SU-DHL-6 (cell line): ENCODE results near the gene DICER1.

Experiments
- H2AFZ ChIP-seq: fragments of 200-600 bp; sonication (generic); 2 replicates; pipeline ENCODE4 v1.6.1; 2014; ENCODE audit warnings: low read depth, mild to moderate bottlenecking, moderate library complexity, mixed read lengths, antibody characterized with exemption, low read length; ENCODE audit not compliant: severe bottlenecking
- H3F3A ChIP-seq: fragments of 200-600 bp; shearing (Covaris generic); 2 replicates; pipeline ENCODE4 v1.6.0; 2016; ENCODE audit warnings: antibody characterized with exemption, mild to moderate bottlenecking; ENCODE audit not compliant: insufficient read depth
- H3K27ac ChIP-seq: fragments of 200-600 bp; sonication (generic); 2 replicates; pipeline ENCODE4 v1.5.1; 2016; ENCODE audit warnings: low read depth, mild to moderate bottlenecking, low read length, moderate library complexity, mixed read lengths
- H3K27me3 ChIP-seq: fragments of 200-600 bp; sonication (generic), shearing (Covaris generic); 2 replicates; pipeline ENCODE4 v1.6.0; 2014; ENCODE audit warnings: mild to moderate bottlenecking, low read length
- H3K36me3 ChIP-seq: fragments of 200-600 bp; sonication (generic); 2 replicates; pipeline ENCODE4 v1.6.1; 2014; ENCODE audit warnings: mild to moderate bottlenecking, low read length, mixed read lengths
- H3K4me2 ChIP-seq: fragments of 300-600, 200-600 bp; shearing (Covaris generic), sonication (generic); 2 replicates; pipeline ENCODE4 v1.6.0; 2014; ENCODE audit warnings: low read length, low read depth, mild to moderate bottlenecking; ENCODE audit not compliant: poor library complexity, severe bottlenecking
- H3K4me3 ChIP-seq: fragments of 200-600 bp; sonication (generic); 2 replicates; pipeline ENCODE4 v1.5.1; 2014; ENCODE audit warnings: antibody characterized with exemption, low read length, mild to moderate bottlenecking, mixed read lengths; ENCODE audit not compliant: insufficient read depth, poor library complexity, severe bottlenecking
- H3K79me2 ChIP-seq: fragments of 200-600 bp; sonication (generic); 2 replicates; pipeline ENCODE4 v1.6.1; 2014; ENCODE audit warnings: mild to moderate bottlenecking, low read length, moderate library complexity; ENCODE audit not compliant: insufficient read depth
- H3K9ac ChIP-seq: fragments of 200-600 bp; sonication (generic); 2 replicates; pipeline ENCODE4 v1.7.0; 2014; ENCODE audit warnings: mild to moderate bottlenecking, low read length
- H3K9me2 ChIP-seq: fragments of 200-600 bp; sonication (generic); replicated peaks from 2 replicates; pipeline ENCODE4 v1.6.1; 2014; ENCODE audit warnings: low read length; ENCODE audit not compliant: insufficient read depth
- H3K9me3 ChIP-seq: fragments of 200-600 bp; sonication (generic); 2 replicates; pipeline ENCODE4 v1.6.1; 2014; ENCODE audit warnings: low read length, mixed read lengths; ENCODE audit not compliant: insufficient read depth
- H4K20me1 ChIP-seq: fragments of 200-600 bp; sonication (generic); 2 replicates; pipeline ENCODE4 v1.6.1; 2014; ENCODE audit warnings: low read depth, mild to moderate bottlenecking, antibody characterized with exemption, low read length, moderate library complexity, mixed read lengths
- EZH2phosphoT487 ChIP-seq: fragments of 200-600 bp; sonication (generic), shearing (Covaris generic); conservative IDR thresholded peaks from 2 replicates; pipeline ENCODE4 v1.6.1; 2018; ENCODE audit warnings: mild to moderate bottlenecking, antibody characterized with exemption, low read length, moderate library complexity, mixed read lengths
- TF ChIP-seq, protein P1 (sequence below): fragments of 200-600 bp; sonication (generic); IDR thresholded peaks from one replicate; pipeline ENCODE4 v1.5.1; 2017; ENCODE audit warnings: antibody characterized with exemption, mild to moderate bottlenecking, low read length, moderate library complexity; ENCODE audit not compliant: insufficient read depth, poor library complexity, severe bottlenecking

Gene DICER1

DNA sequence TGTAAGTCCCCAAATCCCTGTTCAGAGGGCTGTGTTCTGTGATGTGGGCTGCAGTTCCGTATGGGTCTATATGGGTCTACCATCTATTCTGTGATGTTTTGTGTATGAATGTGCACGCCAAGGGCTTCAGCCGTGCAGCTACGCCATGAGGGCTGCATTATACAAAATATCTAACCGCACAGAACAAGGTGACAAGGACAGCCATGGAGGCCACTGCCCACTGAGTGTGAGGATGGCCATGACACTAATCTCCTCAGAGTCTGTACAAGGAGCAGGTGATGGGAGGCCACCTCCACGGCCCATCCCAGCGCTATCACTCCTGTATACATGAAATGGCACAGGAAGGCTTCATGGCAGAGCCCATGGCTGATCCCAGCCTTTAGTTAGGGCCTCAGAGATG is 102.0 kb downstream of the DICER1 start:
- H3K27ac ChIP-seq, result no peak overlapping the region
- no peaks in the 10 kb centered on the region for H3K79me2 ChIP-seq
- H3K4me3 ChIP-seq, result no peak overlapping the region
- H3K27me3 ChIP-seq, result no peaks in the 10 kb centered on the region
- H4K20me1 ChIP-seq, result no peaks in the 10 kb centered on the region
- H2AFZ ChIP-seq, result no peak overlapping the region
- no peak for TF ChIP-seq EZH2phosphoT487
- TF ChIP-seq, protein P1, sequence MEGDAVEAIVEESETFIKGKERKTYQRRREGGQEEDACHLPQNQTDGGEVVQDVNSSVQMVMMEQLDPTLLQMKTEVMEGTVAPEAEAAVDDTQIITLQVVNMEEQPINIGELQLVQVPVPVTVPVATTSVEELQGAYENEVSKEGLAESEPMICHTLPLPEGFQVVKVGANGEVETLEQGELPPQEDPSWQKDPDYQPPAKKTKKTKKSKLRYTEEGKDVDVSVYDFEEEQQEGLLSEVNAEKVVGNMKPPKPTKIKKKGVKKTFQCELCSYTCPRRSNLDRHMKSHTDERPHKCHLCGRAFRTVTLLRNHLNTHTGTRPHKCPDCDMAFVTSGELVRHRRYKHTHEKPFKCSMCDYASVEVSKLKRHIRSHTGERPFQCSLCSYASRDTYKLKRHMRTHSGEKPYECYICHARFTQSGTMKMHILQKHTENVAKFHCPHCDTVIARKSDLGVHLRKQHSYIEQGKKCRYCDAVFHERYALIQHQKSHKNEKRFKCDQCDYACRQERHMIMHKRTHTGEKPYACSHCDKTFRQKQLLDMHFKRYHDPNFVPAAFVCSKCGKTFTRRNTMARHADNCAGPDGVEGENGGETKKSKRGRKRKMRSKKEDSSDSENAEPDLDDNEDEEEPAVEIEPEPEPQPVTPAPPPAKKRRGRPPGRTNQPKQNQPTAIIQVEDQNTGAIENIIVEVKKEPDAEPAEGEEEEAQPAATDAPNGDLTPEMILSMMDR, result no peak
- H3K9me2 ChIP-seq, result no peaks in the 10 kb centered on the region
- no peaks in the 10 kb centered on the region for H3K9me3 ChIP-seq
- H3F3A ChIP-seq, result no peaks in the 10 kb centered on the region
- H3K9ac ChIP-seq, result no peak overlapping the region
- no peaks in the 10 kb centered on the region for H3K36me3 ChIP-seq
- no peak overlapping the region for H3K4me2 ChIP-seq

- no peak for TF ChIP-seq EZH2phosphoT487
- TF ChIP-seq, protein P1, result no peak
- no peaks in the 10 kb centered on the region for H4K20me1 ChIP-seq
- no peaks in the 10 kb centered on the region for H3F3A ChIP-seq
- H3K9ac ChIP-seq, result no peak overlapping the region
- H3K9me3 ChIP-seq, result no peaks in the 10 kb centered on the region
- H3K4me3 ChIP-seq, result no peak overlapping the region
- H3K27me3 ChIP-seq, result no peaks in the 10 kb centered on the region
- no peaks in the 10 kb centered on the region for H3K36me3 ChIP-seq
- H3K4me2 ChIP-seq, result no peak overlapping the region
- H3K9me2 ChIP-seq, result no peaks in the 10 kb centered on the region
- H3K79me2 ChIP-seq, result no peaks in the 10 kb centered on the region
- H3K27ac ChIP-seq, result no peak overlapping the region
- no peak overlapping the region for H2AFZ ChIP-seq
Observed at GRCh38 chr14:95054346-95055280, 102.7 kb downstream of the DICER1 start.

GRCh38 chr14:95052016-95052585 is 105.2 kb downstream of the DICER1 start:
- no peaks in the 10 kb centered on the region for H3K36me3 ChIP-seq
- H3K9me2 ChIP-seq, result no peaks in the 10 kb centered on the region
- no peaks in the 10 kb centered on the region for H3K9me3 ChIP-seq
- H2AFZ ChIP-seq, result no peak overlapping the region
- no peak overlapping the region for H3K4me3 ChIP-seq
- H3K27ac ChIP-seq, result no peak overlapping the region
- no peaks in the 10 kb centered on the region for H3K27me3 ChIP-seq
- H3K4me2 ChIP-seq, result no peak overlapping the region
- no peak overlapping the region for H3K9ac ChIP-seq
- TF ChIP-seq EZH2phosphoT487, result no peak
- TF ChIP-seq, protein P1, result no peak
- H3K79me2 ChIP-seq, result no peaks in the 10 kb centered on the region
- H4K20me1 ChIP-seq, result no peaks in the 10 kb centered on the region
- no peaks in the 10 kb centered on the region for H3F3A ChIP-seq
